Uterus (tissue), 2 donors: ENCODE data around the gene KARS1.

Experiments
- CTCF ChIP-seq, 4 experiments: fragments of 200-600 bp in 2 of 4; fragments of 450-650 bp in 2 of 4; sonication (generic) in 2 of 4; IDR thresholded peaks; one replicate each; pipeline ENCODE4 v1.5.1; 2016 to 2019; ENCODE audit warnings: antibody characterized with exemption in 4 of 4, mild to moderate bottlenecking in 2 of 4, moderate library complexity in 1 of 4
- POLR2A ChIP-seq, 2 donors: fragments of 450-650 bp; IDR thresholded peaks; one replicate each; pipeline ENCODE4 v1.6.1; 2016; ENCODE audit warnings: antibody characterized with exemption in 2 of 2, mild to moderate bottlenecking in 1 of 2, moderate library complexity in 1 of 2

- TF ChIP-seq POLR2A (IDR thresholded peaks at IDR 0.05) (no peak), CTCF (IDR thresholded peaks at IDR 0.05) (no peak)
These were observed 14.6 kb downstream of the KARS1 start for GRCh38 chr16:75632857-75633256.
